CD4-positive, alpha-beta T cell treated with Interferon alpha-2 for 1 hour (primary cell): ENCODE measurements around the gene DYNLT1.

Experiments
- DNase-seq, 2 donors: peaks; one replicate each; pipeline ENCODE4 v3.0.0-alpha.2; 2020 to 2022

DYNLT1 gene

DNA sequence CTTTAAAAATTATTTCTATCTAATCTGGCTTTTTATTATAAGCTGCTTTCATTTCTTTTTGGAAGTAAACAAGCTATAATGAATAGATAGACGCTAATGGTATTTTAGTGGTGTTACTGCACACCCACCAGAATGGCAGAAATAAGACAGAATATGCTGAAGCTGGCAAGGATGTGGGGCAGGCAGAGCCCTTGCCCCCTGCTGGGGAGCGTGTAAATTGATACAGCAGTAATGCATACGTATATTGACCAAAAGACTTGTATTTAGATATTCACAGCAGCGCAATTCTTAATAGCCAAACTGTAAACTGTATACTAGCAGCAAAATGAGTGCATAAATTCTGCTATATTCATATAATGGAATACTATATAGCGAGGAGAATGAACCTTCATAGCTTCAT lies 49.3 kb downstream of the DYNLT1 start:
- peak in 1 of 2 donors; percentile 43 for DNase-seq

DNA sequence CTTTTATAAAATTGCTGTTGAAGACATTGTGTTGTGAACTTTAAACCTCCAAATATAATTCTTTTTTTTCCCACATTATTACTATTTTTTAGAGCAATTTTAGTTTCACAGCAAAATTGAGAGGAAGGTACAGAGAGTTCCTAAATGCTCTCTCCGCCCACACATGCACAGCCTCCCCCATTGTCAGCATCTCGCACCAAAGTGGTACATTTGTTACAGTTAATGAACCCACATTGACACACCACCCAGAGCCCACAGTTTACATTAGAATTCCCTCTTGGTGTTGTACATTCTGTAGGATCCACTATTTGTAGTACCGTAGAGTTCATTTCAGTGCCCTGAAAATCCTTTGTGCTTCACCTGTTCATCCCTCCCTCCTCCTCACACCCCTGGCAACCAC lies 50.9 kb downstream of the DYNLT1 start:
- no peak for DNase-seq

DNA sequence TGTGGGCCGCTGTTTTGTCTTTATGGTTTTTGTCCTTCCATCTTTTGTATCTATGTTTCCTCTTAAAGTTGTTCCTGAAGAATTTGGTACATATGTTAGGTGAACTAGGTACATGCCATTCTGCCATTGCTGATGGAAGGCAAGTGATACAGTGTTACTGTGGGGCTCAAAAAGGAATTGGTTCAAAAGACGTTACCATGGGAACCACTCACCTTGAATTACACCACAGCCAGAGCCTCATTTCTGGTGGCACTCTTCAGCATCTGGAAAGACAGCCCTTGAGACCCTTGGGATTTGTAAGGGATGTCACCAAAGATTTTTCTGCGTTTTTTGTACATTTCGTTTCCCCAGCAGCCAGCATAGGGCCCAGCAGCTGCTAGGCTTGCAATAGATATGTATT lies 52.7 kb downstream of the DYNLT1 start:
- DNase-seq, result no peak

DNA sequence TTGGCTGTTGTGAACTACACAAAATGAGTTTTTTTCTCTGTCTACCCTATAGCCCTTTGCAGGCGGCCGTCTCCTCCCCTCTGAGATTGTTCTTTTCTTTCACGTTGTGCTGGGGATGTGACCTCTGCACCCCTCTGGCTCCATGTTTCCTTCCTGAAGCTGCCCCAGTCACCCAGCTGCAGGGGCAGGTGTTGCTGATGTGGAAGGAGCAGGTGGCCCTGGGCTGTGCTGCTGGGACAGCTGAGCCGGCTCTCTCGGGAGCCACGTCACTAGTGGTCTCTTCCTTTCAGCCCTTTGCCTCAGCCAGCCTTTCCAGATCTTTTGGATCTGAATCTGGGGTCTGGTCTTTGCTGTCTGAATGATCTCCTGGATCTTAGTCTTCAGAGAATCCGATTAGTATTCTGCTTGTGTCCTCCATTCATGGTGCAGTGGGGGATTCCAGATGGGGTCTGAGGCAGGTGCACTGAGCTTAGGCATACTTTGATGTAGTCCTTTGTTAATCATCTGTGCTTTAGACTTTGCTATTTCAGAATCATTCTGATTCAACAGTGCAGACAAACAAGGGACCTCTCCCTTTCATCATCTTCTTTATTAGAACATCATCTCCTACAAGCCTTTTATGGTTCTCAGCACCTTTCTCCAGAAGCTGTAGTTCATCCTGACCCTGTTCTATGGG lies 53.3 kb downstream of the DYNLT1 start:
- DNase-seq, result no peak

DNA sequence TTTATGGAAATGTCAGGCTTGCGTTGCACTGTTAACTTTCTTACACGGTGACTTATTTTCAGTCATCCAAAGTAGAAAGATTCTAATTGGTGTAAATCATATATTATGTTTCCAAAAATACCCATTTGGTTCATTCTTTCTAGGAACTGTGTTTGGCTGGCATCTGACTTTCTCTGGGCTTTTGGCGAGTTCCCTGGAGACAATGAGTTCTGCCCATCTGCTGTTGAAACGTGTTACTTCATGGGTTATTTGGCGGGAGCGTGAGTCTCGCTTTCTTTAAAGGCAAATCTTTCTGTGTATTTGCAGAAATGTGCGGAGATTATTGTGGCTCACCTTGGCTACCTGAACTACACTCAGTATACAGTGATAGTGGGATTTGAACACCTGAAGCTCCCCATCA lies 55.2 kb downstream of the DYNLT1 start:
- DNase-seq, result no peak

DNA sequence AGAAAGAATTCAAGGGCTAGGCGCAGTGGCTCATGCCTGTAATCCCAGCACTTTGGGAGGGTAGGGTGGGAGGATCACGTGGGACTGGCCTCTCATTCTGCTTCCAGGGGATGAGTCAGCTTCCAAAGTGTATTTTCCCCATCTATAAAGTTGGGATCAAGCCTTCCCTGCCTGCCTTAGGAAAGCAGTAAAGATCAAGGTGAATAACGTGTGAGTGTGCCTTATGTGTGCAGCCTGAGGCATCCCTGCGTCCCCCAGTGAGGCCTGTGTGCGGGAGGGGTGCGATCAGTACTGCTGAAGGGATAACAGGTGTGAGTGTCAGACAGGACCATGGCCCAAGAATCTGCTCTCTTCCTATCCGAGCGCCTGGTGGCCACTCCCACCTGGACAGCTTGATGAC lies 57.9 kb downstream of the DYNLT1 start:
- DNase-seq, result no peak
